IMR-90 (cell line): ENCODE results near the gene GTF3C1. TPM values are rescaled to one million over a fixed set of nuclear protein-coding genes. Genes with fewer than 3 reads are reported as not detected.

ENCODE experiments used
- ATAC-seq: fragments of 200-7000 bp; cut with Tn5 transposase; 2 replicates; pipeline ENCODE4 v1.9.1; 2020; ENCODE audit warnings: low read depth, mild to moderate bottlenecking, moderate library complexity
- BruUV-seq: library from RNA; stranded (reverse); fragments of 400-500 nt; replicated peaks from 2 replicates; lab custom pipeline; 2021; lab: Mats Ljungman, UMichigan
- CTCF ChIA-PET: fragments of 300-600 bp; formaldehyde crosslinking; extraction: SDS; loops from one replicate; lab custom pipeline; 2021; ENCODE audit warnings: antibody characterized with exemption; lab: Yijun Ruan, JAX
- POLR2A ChIA-PET: fragments of 300-600 bp; sonication (Branson Sonifier 250); formaldehyde crosslinking; loops from one replicate; lab custom pipeline; 2022; ENCODE audit warnings: antibody characterized with exemption; ENCODE audit not compliant: unreplicated experiment; lab: Charles Lee
- DNase-seq: peaks from one replicate; pipeline ENCODE4 v3.0.0; 2013
- H2AFZ ChIP-seq: replicated peaks from 2 replicates; pipeline ENCODE3; 2013; ENCODE audit warnings: low read length, mild to moderate bottlenecking; ENCODE audit not compliant: poor library complexity
- H2AK5ac ChIP-seq: 2 replicates; pipeline ENCODE4 v1.6.1; 2013; ENCODE audit warnings: low read depth, low read length, inconsistent platforms
- H2AK9ac ChIP-seq: replicated peaks from 2 replicates; pipeline ENCODE3; 2013; ENCODE audit warnings: mild to moderate bottlenecking, low read depth, low read length, moderate library complexity; ENCODE audit not compliant: poor library complexity
- H2BK120ac ChIP-seq: 2 replicates; pipeline ENCODE4 v1.6.1; 2013; ENCODE audit warnings: low read depth, low read length, inconsistent platforms
- H2BK15ac ChIP-seq: 3 replicates; pipeline ENCODE4 v1.6.1; 2013; ENCODE audit warnings: low read depth, low read length, inconsistent platforms
- H2BK20ac ChIP-seq: 2 replicates; pipeline ENCODE4 v1.6.1; 2013; ENCODE audit warnings: low read depth, mild to moderate bottlenecking, inconsistent platforms, low read length, moderate library complexity
- H2BK5ac ChIP-seq: 2 replicates; pipeline ENCODE4 v1.6.1; 2013; ENCODE audit warnings: mild to moderate bottlenecking, low read depth, low read length, inconsistent platforms; ENCODE audit not compliant: poor library complexity, severe bottlenecking
- H3K14ac ChIP-seq: replicated peaks from 2 replicates; pipeline ENCODE4 v1.6.1; 2013; ENCODE audit warnings: low read depth, low read length, inconsistent platforms
- H3K18ac ChIP-seq: 2 replicates; pipeline ENCODE4 v1.6.1; 2013; ENCODE audit warnings: low read depth, low read length, control low read depth
- H3K23ac ChIP-seq: 2 replicates; pipeline ENCODE4 v1.6.1; 2013; ENCODE audit warnings: low read depth, low read length, inconsistent platforms
- H3K27ac ChIP-seq: 2 replicates; pipeline ENCODE4 v1.5.1; 2013; ENCODE audit warnings: mild to moderate bottlenecking, control low read depth, low read length; ENCODE audit not compliant: insufficient read depth
- H3K27me3 ChIP-seq: 2 replicates; pipeline ENCODE4 v1.6.1; 2013; ENCODE audit warnings: low read length; ENCODE audit not compliant: control insufficient read depth, insufficient read depth
- H3K36me3 ChIP-seq: 2 replicates; pipeline ENCODE4 v1.6.1; 2013; ENCODE audit warnings: low read length, mixed read lengths; ENCODE audit not compliant: control insufficient read depth, insufficient read depth
- H3K4ac ChIP-seq: 2 replicates; pipeline ENCODE4 v1.6.1; 2013; ENCODE audit warnings: low read depth, low read length, inconsistent platforms
- H3K4me1 ChIP-seq: 2 replicates; pipeline ENCODE4 v1.6.1; 2013; ENCODE audit warnings: low read length, mixed read lengths; ENCODE audit not compliant: control insufficient read depth, insufficient read depth
- H3K4me2 ChIP-seq: 2 replicates; pipeline ENCODE4 v1.6.1; 2013; ENCODE audit warnings: low read depth, mild to moderate bottlenecking, control low read depth, low read length, moderate library complexity
- H3K4me3 ChIP-seq: 2 replicates; pipeline ENCODE4 v1.5.1; 2013; ENCODE audit warnings: low read depth, mild to moderate bottlenecking, control low read depth, low read length, moderate library complexity; ENCODE audit not compliant: insufficient read depth
- H3K56ac ChIP-seq: 2 replicates; pipeline ENCODE4 v1.6.1; 2013; ENCODE audit warnings: low read length, inconsistent platforms; ENCODE audit not compliant: insufficient read depth; ENCODE audit errors: extremely low read depth
- H3K79me1 ChIP-seq, 2 experiments: 2 replicates each; pipeline ENCODE4 v1.6.1; 2013; ENCODE audit warnings: low read length in 2 of 2, inconsistent platforms in 1 of 2, low read depth in 1 of 2
- H3K9ac ChIP-seq: 2 replicates; pipeline ENCODE4 v1.6.1; 2013; ENCODE audit warnings: low read depth, low read length, control low read depth
- H3K9me1 ChIP-seq: 2 replicates; pipeline ENCODE4 v1.6.1; 2013; ENCODE audit warnings: low read length, inconsistent platforms; ENCODE audit not compliant: insufficient read depth
- H3K9me3 ChIP-seq: 2 replicates; pipeline ENCODE4 v1.6.1; 2013; ENCODE audit warnings: low read length; ENCODE audit not compliant: control insufficient read depth, insufficient read depth
- H4K20me1 ChIP-seq: 2 replicates; pipeline ENCODE4 v1.6.1; 2013; ENCODE audit warnings: low read length, inconsistent platforms; ENCODE audit not compliant: insufficient read depth
- H4K5ac ChIP-seq: 2 replicates; pipeline ENCODE4 v1.6.1; 2013; ENCODE audit warnings: mild to moderate bottlenecking, low read depth, low read length, control low read depth
- H4K8ac ChIP-seq, 2 experiments: 2 replicates each; pipeline ENCODE4 v1.6.1; 2013; ENCODE audit warnings: low read depth in 2 of 2, low read length in 2 of 2, control low read depth in 1 of 2, inconsistent platforms in 1 of 2
- H4K91ac ChIP-seq: 2 replicates; pipeline ENCODE4 v1.6.1; 2013; ENCODE audit warnings: low read depth, low read length, inconsistent platforms; ENCODE audit not compliant: insufficient read depth
- BHLHE40 ChIP-seq: fragments of 150-350 bp; IDR thresholded peaks from 2 replicates; pipeline ENCODE4 v1.6.1; 2016; ENCODE audit warnings: mild to moderate bottlenecking, low read depth, low read length
- CEBPB ChIP-seq: IDR thresholded peaks from 2 replicates; pipeline ENCODE4 v1.6.1; 2012; ENCODE audit warnings: low read depth, low read length, improper control_type of control experiment
- CHD1 ChIP-seq: IDR thresholded peaks from 2 replicates; pipeline ENCODE4 v1.6.1; 2012; ENCODE audit warnings: low read depth, low read length, improper control_type of control experiment
- CTCF ChIP-seq: conservative IDR thresholded peaks from 2 replicates; pipeline ENCODE4 v1.5.1; 2012; ENCODE audit warnings: mild to moderate bottlenecking, low read depth, low read length, improper control_type of control experiment
- FOS ChIP-seq: fragments of 150-350 bp; IDR thresholded peaks from 2 replicates; pipeline ENCODE4 v1.6.1; 2016; ENCODE audit warnings: low read depth, low read length
- MAFK ChIP-seq: IDR thresholded peaks from 2 replicates; pipeline ENCODE4 v1.6.1; 2012; ENCODE audit warnings: low read depth, low read length, improper control_type of control experiment
- MAZ ChIP-seq: IDR thresholded peaks from 2 replicates; pipeline ENCODE4 v1.6.1; 2012; ENCODE audit warnings: low read depth, mild to moderate bottlenecking, low read length, improper control_type of control experiment, moderate library complexity, borderline replicate concordance
- MXI1 ChIP-seq: IDR thresholded peaks from 2 replicates; pipeline ENCODE4 v1.6.1; 2012; ENCODE audit warnings: low read depth, mild to moderate bottlenecking, low read length, moderate library complexity, borderline replicate concordance
- NFE2L2 ChIP-seq: fragments of 150-350 bp; IDR thresholded peaks from 2 replicates; pipeline ENCODE4 v1.6.1; 2016; ENCODE audit warnings: low read depth, mild to moderate bottlenecking, low read length
- POLR2A ChIP-seq: IDR thresholded peaks from 2 replicates; pipeline ENCODE4 v1.6.1; 2012; ENCODE audit warnings: mild to moderate bottlenecking, low read depth, low read length
- RAD21 ChIP-seq: IDR thresholded peaks from 2 replicates; pipeline ENCODE4 v1.6.1; 2012; ENCODE audit warnings: low read length, improper control_type of control experiment
- RCOR1 ChIP-seq: IDR thresholded peaks from 2 replicates; pipeline ENCODE4 v1.6.1; 2012; ENCODE audit warnings: mild to moderate bottlenecking, low read length, improper control_type of control experiment; ENCODE audit not compliant: insufficient replicate concordance
- RFX5 ChIP-seq: IDR thresholded peaks from 2 replicates; pipeline ENCODE4 v1.8.0; 2012; ENCODE audit warnings: low read depth, mild to moderate bottlenecking, low read length, moderate library complexity
- SMC3 ChIP-seq: fragments of 150-350 bp; IDR thresholded peaks from 2 replicates; pipeline ENCODE4 v1.6.1; 2016; ENCODE audit warnings: low read depth, mild to moderate bottlenecking, antibody characterized with exemption, low read length, moderate library complexity
- WGBS, 2 experiments: methylation state at CpG; one replicate each; pipeline versions ENCODE4 v1.1.5 to v1.1.7; 2013; ENCODE audit warnings: missing lambda C conversion rate in 2 of 2; ENCODE audit not compliant: insufficient read length in 1 of 2; ENCODE audit errors: extremely low coverage in 2 of 2; 5-methylcytosine and 5-hydroxymethylcytosine counted together
- dilution Hi-C: fragments of 300-500 bp; cut with HindIII; formaldehyde crosslinking; loops from one replicate; pipeline ENCODE4 v1.14.3; 2018; ENCODE audit warnings: low sequenced_read_pairs; ENCODE audit not compliant: unreplicated experiment
- in situ Hi-C: fragments of 300-500 bp; cut with MboI; formaldehyde crosslinking; loops from 3 replicates; pipeline ENCODE4 v1.14.3; 2019; ENCODE audit warnings: low sequenced_read_pairs, inconsistent platforms, mixed read lengths
- intact Hi-C: fragments of 100-400 bp; cut with micrococcal nuclease; formaldehyde crosslinking; loops from 2 replicates; pipeline ENCODE4 v1.10.0; 2022
- polyA plus RNA-seq, 3 experiments: library from polyadenylated mRNA; depleted of rRNA; stranded (reverse); fragments of >200 nt; gene quantifications; 2 replicates each; pipeline ENCODE4 v1.2.3, GENCODE V29; 2012; ENCODE audit warnings: low replicate concordance in 1 of 3
- total RNA-seq: library from RNA; depleted of rRNA; stranded (reverse); fragments of >200 nt; gene quantifications from 2 replicates; pipeline ENCODE4 v1.2.3, GENCODE V29; 2012
- TF ChIP-seq, protein P1 (sequence below): fragments of 150-350 bp; IDR thresholded peaks from 2 replicates; pipeline ENCODE4 v1.6.1; 2016; ENCODE audit warnings: low read depth, mild to moderate bottlenecking, low read length, moderate library complexity, borderline replicate concordance
- TF ChIP-seq, protein P2 (sequence below): fragments of 150-350 bp; IDR thresholded peaks from 2 replicates; pipeline ENCODE4 v1.6.1; 2017; ENCODE audit warnings: mild to moderate bottlenecking, antibody characterized with exemption, low read length, low read depth

The GTF3C1 gene
- total and polyA plus RNA-seq, 2 of the 4 experiments (the other 2 are of a cell fraction) = 50.8 to 68.1 TPM

DNA sequence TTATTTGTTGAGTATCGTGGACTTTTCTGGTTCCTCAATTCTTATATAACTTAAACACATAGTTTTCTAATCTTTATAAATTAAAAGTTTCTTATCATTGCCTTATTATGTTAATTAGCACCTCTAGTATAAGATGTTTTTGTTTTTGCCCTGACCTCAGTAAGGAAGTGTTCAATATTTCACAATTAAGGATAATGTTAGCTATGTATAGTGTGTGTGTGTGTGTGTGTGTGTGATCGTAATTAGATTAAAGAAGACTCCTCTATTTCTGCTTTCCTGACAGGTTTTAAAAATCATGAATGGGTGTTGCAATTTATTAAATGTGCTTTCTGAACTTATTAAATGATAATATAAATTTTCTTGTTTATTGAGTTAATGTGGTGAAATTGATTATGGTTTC is 135.8 kb downstream of the GTF3C1 start:
- H2BK15ac ChIP-seq = no peak overlapping the region
- no peak overlapping the region for H2AK9ac ChIP-seq
- no peaks in the 10 kb centered on the region for H3K4me1 ChIP-seq
- no peak for DNase-seq
- no peak overlapping the region for H3K18ac ChIP-seq
- no peak overlapping the region for H3K23ac ChIP-seq
- H4K91ac ChIP-seq = no peak overlapping the region
- no peaks in the 10 kb centered on the region for H4K20me1 ChIP-seq
- H3K4me3 ChIP-seq = no peak overlapping the region
- no peak for ATAC-seq
- H3K27me3 ChIP-seq = no peaks in the 10 kb centered on the region
- H3K56ac ChIP-seq = no peak overlapping the region
- dilution Hi-C loops = no loop called here
- POLR2A ChIA-PET = no interaction called here
- no CpG with 5 or more reads among the region's 2 CpGs for WGBS, 2 experiments
- no peak overlapping the region for H3K4ac ChIP-seq
- H2BK20ac ChIP-seq = no peak overlapping the region
- H3K27ac ChIP-seq = no peak overlapping the region
- H3K9me3 ChIP-seq = no peaks in the 10 kb centered on the region
- CTCF ChIA-PET = no interaction called here
- TF ChIP-seq CHD1 = no peak
- TF ChIP-seq CEBPB = no peak
- no peak for TF ChIP-seq NFE2L2
- no peak for TF ChIP-seq BHLHE40
- TF ChIP-seq MAFK = no peak
- TF ChIP-seq SMC3 = no peak
- TF ChIP-seq MAZ = no peak
- TF ChIP-seq RAD21 = no peak
- no peak for TF ChIP-seq POLR2A
- TF ChIP-seq MXI1 = no peak
- no peak for TF ChIP-seq RCOR1
- TF ChIP-seq, protein P1, sequence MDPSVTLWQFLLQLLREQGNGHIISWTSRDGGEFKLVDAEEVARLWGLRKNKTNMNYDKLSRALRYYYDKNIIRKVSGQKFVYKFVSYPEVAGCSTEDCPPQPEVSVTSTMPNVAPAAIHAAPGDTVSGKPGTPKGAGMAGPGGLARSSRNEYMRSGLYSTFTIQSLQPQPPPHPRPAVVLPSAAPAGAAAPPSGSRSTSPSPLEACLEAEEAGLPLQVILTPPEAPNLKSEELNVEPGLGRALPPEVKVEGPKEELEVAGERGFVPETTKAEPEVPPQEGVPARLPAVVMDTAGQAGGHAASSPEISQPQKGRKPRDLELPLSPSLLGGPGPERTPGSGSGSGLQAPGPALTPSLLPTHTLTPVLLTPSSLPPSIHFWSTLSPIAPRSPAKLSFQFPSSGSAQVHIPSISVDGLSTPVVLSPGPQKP = no peak
- no peak for TF ChIP-seq FOS
- TF ChIP-seq, protein P2, sequence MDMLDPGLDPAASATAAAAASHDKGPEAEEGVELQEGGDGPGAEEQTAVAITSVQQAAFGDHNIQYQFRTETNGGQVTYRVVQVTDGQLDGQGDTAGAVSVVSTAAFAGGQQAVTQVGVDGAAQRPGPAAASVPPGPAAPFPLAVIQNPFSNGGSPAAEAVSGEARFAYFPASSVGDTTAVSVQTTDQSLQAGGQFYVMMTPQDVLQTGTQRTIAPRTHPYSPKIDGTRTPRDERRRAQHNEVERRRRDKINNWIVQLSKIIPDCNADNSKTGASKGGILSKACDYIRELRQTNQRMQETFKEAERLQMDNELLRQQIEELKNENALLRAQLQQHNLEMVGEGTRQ = no peak
- TF ChIP-seq RFX5 = no peak
- no peak for TF ChIP-seq CTCF
- no peak overlapping the region for H3K9ac ChIP-seq
- H2BK120ac ChIP-seq = no peak overlapping the region
- no peak overlapping the region for H4K8ac ChIP-seq
- intact Hi-C loops = no loop called here
- in situ Hi-C loops = no loop called here
- H2AK5ac ChIP-seq = no peak overlapping the region
- H2BK5ac ChIP-seq = no peak overlapping the region
- no peaks in the 10 kb centered on the region for H3K79me1 ChIP-seq
- no peak overlapping the region for H4K5ac ChIP-seq
- no peak overlapping the region for H2AFZ ChIP-seq
- BruUV-seq = no TSS peak
- no peaks in the 10 kb centered on the region for H3K9me1 ChIP-seq
- no peak overlapping the region for H3K4me2 ChIP-seq
- no peaks in the 10 kb centered on the region; the same call in 1 of the 2 replicates for H3K36me3 ChIP-seq
- no peak overlapping the region for H3K14ac ChIP-seq
